ENCODE data around the gene DIS3L2. TPM values are rescaled to one million over a fixed set of nuclear protein-coding genes. Genes with fewer than 3 reads are reported as not detected.
A peak's percentile ranks its signal among the peaks of the same experiment; 100 is the strongest.

Gene DIS3L2
- total RNA-seq, 1 donor from 2014 or later: 24.0 TPM

DNA sequence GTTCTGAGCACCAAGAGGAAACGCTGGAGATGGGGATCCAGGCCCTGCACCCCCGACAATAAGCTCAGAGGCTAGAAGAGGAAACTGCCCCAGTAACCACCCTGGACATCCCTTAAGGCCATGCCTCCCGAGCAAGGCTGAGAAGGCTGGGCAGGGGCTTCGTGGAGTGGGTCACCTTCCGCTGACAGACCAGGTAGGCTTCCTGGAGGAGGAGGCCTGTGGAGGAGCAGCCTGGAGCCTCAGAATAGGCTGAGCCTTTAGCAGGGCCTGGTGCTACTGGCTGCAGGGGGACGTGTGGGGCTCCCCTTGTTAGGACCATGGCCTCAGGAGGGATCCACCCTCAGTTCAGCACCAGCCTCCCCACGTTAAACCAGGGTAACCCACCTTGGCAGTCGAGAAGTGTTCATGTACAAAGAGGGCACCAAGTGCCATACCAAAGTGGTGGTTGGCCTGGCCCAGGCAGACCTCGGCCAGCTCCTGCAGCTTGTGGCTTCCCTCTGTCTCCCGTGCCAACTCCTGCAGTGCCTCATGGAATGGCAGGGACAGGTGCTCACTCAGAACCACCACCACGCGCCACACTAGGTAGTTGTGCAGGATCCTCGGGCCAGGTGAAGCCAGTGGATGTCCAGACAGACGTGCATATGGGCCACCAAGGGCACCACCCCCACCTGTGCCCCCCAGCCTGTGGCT, 388.6 kb downstream of the DIS3L2 start:
- H3K4me3 Mint-ChIP-seq (ENCODE audit: unreplicated experiment): no peak overlapping the region
- H3K4me1 Mint-ChIP-seq (ENCODE audit: low read depth, unreplicated experiment): no peaks in the 10 kb centered on the region
- TF ChIP-seq EZH2 (IDR thresholded peaks at IDR 0.05; ENCODE audit: insufficient read depth, low read length): no peak
- H4K20me1 ChIP-seq (ENCODE audit: insufficient read depth, low read length): no peaks in the 10 kb centered on the region
- no peak for DNase-seq (ENCODE audit: low read depth)
- peaks cover 47% of the 10 kb centered on the region for H3K27me3 ChIP-seq (ENCODE audit: insufficient read depth, low read length)
- no peaks in the 10 kb centered on the region for H3K79me2 ChIP-seq (ENCODE audit: insufficient read depth, low read length)
- H3K9me3 Mint-ChIP-seq (ENCODE audit: unreplicated experiment): peaks cover 11% of the 10 kb centered on the region
- H3K4me2 ChIP-seq (ENCODE audit: low read length): no peak overlapping the region
- no peak overlapping the region for H2AFZ ChIP-seq (ENCODE audit: low read depth, low read length)
- no peak overlapping the region for H3K9ac ChIP-seq (ENCODE audit: low read length)
- peaks cover 39% of the 10 kb centered on the region for H3K27me3 Mint-ChIP-seq (ENCODE audit: low read depth, unreplicated experiment)
- H3K27ac ChIP-seq (ENCODE audit: low read depth, low read length): no peak overlapping the region
- no peak overlapping the region for H3K4me3 ChIP-seq (ENCODE audit: insufficient read depth, low read depth, low read length)
- H3K36me3 ChIP-seq (ENCODE audit: insufficient read depth, low read length): no peaks in the 10 kb centered on the region
- H3K4me1 ChIP-seq (ENCODE audit: insufficient read depth, low read length): no peaks in the 10 kb centered on the region
- H3K36me3 Mint-ChIP-seq (ENCODE audit: low read depth, unreplicated experiment): no peaks in the 10 kb centered on the region
- no peak overlapping the region for H3K27ac Mint-ChIP-seq (ENCODE audit: unreplicated experiment)
- FAIRE-seq: no peak
- H3K9me3 ChIP-seq (ENCODE audit: insufficient read depth, low read depth, low read length): no peaks in the 10 kb centered on the region

DNA sequence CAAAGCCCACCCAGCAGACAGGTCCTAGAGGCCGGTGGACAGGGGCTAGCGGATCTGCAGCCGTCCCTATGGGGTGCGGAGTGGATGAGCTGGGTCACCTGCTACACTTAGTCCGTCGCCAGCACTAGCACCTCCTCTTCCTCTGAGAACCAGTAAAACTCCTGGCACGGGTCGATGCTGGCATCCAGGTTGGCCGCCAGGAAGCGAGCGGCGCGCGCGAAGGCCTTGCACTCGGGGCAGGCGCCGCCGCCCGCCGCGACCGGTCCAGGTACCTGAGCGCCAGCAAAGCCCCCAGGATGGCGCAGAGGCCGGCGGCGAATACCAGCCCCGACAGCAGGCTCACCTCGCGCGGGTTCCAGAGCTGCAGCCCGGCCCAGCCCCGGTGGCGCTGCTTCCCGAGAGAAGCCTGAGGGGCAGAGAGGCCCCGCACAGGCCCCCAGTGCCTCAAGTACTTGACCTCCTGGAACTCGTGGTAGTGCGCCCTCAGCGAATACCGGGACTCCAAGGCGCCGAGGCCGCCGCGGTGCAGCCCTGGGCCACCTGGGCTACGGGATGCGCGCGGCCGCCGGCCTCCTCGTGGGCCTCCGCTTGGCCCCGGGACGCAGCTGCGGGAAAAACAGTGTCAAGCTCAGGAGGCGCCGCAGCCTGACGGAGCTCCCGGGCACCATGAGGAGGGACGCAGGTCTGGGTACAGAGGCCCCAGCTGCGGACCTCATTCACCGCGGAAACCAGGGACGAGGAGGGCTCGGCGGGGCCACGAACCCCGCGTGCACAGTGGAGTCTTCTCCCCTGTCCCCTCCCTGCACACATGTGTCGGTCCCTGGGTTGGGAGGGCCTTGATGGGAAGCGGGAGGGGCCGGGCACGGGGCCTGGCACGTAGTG, 389.5 kb downstream of the DIS3L2 start:
- H3K27me3 Mint-ChIP-seq (ENCODE audit: low read depth, unreplicated experiment): peaks cover 39% of the 10 kb centered on the region
- TF ChIP-seq EZH2 (IDR thresholded peaks at IDR 0.05; ENCODE audit: insufficient read depth, low read length): peak; percentile 88
- TF ChIP-seq, protein P1, sequence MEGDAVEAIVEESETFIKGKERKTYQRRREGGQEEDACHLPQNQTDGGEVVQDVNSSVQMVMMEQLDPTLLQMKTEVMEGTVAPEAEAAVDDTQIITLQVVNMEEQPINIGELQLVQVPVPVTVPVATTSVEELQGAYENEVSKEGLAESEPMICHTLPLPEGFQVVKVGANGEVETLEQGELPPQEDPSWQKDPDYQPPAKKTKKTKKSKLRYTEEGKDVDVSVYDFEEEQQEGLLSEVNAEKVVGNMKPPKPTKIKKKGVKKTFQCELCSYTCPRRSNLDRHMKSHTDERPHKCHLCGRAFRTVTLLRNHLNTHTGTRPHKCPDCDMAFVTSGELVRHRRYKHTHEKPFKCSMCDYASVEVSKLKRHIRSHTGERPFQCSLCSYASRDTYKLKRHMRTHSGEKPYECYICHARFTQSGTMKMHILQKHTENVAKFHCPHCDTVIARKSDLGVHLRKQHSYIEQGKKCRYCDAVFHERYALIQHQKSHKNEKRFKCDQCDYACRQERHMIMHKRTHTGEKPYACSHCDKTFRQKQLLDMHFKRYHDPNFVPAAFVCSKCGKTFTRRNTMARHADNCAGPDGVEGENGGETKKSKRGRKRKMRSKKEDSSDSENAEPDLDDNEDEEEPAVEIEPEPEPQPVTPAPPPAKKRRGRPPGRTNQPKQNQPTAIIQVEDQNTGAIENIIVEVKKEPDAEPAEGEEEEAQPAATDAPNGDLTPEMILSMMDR (IDR thresholded peaks at IDR 0.05; ENCODE audit: insufficient read depth, low read depth, low read length): no peak
- no peak overlapping the region for H3K27ac Mint-ChIP-seq (ENCODE audit: unreplicated experiment)
- Histone ChIP-seq H2AFZ (ENCODE audit: low read depth, low read length) (no peak overlapping the region), H3K36me3 (ENCODE audit: insufficient read depth, low read length) (no peaks in the 10 kb centered on the region), H3K4me3 (ENCODE audit: insufficient read depth, low read depth, low read length) (no peak overlapping the region), H3K27me3 (ENCODE audit: insufficient read depth, low read length) (peaks cover 47% of the 10 kb centered on the region), H3K4me1 (ENCODE audit: insufficient read depth, low read length) (no peaks in the 10 kb centered on the region), H3K9ac (ENCODE audit: low read length) (no peak overlapping the region), H3K9me3 (ENCODE audit: insufficient read depth, low read depth, low read length) (no peaks in the 10 kb centered on the region), H3K79me2 (ENCODE audit: insufficient read depth, low read length) (no peaks in the 10 kb centered on the region), H3K4me2 (ENCODE audit: low read length) (no peak overlapping the region), H4K20me1 (ENCODE audit: insufficient read depth, low read length) (no peaks in the 10 kb centered on the region), H3K27ac (ENCODE audit: low read depth, low read length) (no peak overlapping the region)
- FAIRE-seq (no peak), DNase-seq (ENCODE audit: low read depth) (no peak)
- no peak overlapping the region for H3K4me3 Mint-ChIP-seq (ENCODE audit: unreplicated experiment)
- H3K36me3 Mint-ChIP-seq (ENCODE audit: low read depth, unreplicated experiment): no peaks in the 10 kb centered on the region
- H3K4me1 Mint-ChIP-seq (ENCODE audit: low read depth, unreplicated experiment): no peaks in the 10 kb centered on the region
- H3K9me3 Mint-ChIP-seq (ENCODE audit: unreplicated experiment): peaks cover 12% of the 10 kb centered on the region

DNA sequence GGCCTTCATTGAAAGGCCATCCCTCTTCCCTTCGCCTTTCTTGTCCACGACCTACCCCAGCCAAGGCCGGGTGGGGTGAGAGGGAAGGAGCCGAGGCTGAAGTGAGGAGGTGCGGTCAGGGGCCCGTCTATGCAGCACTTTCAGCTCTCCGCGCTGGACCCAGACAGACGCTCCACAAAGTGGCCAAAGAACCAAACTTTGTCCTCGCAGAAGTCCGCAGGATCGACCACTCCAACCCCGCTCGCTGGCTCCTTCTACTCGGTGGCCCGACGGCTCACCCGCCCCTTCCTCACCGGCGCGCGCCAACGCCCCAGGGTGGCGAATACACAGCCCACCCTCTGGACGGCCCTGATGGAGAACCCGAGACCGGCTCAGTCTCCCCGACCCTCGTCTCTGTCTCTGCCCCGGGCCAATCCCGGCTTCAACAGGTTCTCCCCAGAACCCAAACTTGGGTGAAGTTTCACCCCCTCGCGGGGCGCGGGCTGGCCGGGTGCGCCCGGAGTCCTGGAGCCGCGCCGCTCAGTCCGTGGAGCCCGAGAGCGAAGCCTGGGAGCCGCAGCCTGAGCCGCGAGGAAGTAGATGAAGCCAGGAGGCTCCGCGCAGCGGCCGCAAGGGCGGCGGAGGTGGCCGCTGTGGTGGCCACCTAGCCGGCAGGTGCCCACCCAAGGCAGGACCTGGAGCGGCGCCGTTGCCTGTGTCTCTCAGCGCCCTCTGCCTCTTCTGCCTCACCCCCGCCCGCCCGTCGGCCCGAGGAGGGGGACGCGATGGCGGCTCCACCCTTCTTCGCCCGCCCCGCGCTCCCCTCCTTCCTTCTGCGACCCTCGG, 390.4 kb downstream of the DIS3L2 start:
- no peaks in the 10 kb centered on the region for H4K20me1 ChIP-seq (ENCODE audit: insufficient read depth, low read length)
- H3K9ac ChIP-seq (ENCODE audit: low read length): no peak overlapping the region
- no peaks in the 10 kb centered on the region for H3K79me2 ChIP-seq (ENCODE audit: insufficient read depth, low read length)
- no peaks in the 10 kb centered on the region for H3K4me1 ChIP-seq (ENCODE audit: insufficient read depth, low read length)
- H3K27ac ChIP-seq (ENCODE audit: low read depth, low read length): no peak overlapping the region
- Mint-ChIP-seq H3K27ac (ENCODE audit: unreplicated experiment) (no peak overlapping the region), H3K36me3 (ENCODE audit: low read depth, unreplicated experiment) (no peaks in the 10 kb centered on the region), H3K9me3 (ENCODE audit: unreplicated experiment) (peaks cover 16% of the 10 kb centered on the region), H3K4me3 (ENCODE audit: unreplicated experiment) (no peak overlapping the region), H3K4me1 (ENCODE audit: low read depth, unreplicated experiment) (no peaks in the 10 kb centered on the region), H3K27me3 (ENCODE audit: low read depth, unreplicated experiment) (peaks cover 43% of the 10 kb centered on the region)
- FAIRE-seq (no peak), DNase-seq (ENCODE audit: low read depth) (no peak)
- H3K36me3 ChIP-seq (ENCODE audit: insufficient read depth, low read length): no peaks in the 10 kb centered on the region
- H3K4me3 ChIP-seq (ENCODE audit: insufficient read depth, low read depth, low read length): no peak overlapping the region
- H2AFZ ChIP-seq (ENCODE audit: low read depth, low read length): no peak overlapping the region
- peak; percentile 91 for TF ChIP-seq EZH2 (IDR thresholded peaks at IDR 0.05; ENCODE audit: insufficient read depth, low read length)
- TF ChIP-seq, protein P1 (IDR thresholded peaks at IDR 0.05; ENCODE audit: insufficient read depth, low read depth, low read length): no peak
- no peaks in the 10 kb centered on the region for H3K9me3 ChIP-seq (ENCODE audit: insufficient read depth, low read depth, low read length)
- H3K4me2 ChIP-seq (ENCODE audit: low read length): no peak overlapping the region
- H3K27me3 ChIP-seq (ENCODE audit: insufficient read depth, low read length): peaks cover 47% of the 10 kb centered on the region
